GM18951 (cell line): ENCODE measurements around the gene MLYCD.

Experiments used
- POLR2A ChIP-seq: IDR thresholded peaks from 4 replicates; pipeline ENCODE4 v1.6.1; 2011; ENCODE audit warnings: mild to moderate bottlenecking; ENCODE audit not compliant: insufficient read length, insufficient read depth; ENCODE audit errors: extremely low read depth
- in situ Hi-C: fragments of 300-500 bp; cut with MboI; formaldehyde crosslinking; loops from one replicate; pipeline ENCODE4 v1.12.0; 2022; ENCODE audit warnings: low sequenced_read_pairs, mixed read lengths, inconsistent platforms; ENCODE audit not compliant: unreplicated experiment

MLYCD gene

DNA sequence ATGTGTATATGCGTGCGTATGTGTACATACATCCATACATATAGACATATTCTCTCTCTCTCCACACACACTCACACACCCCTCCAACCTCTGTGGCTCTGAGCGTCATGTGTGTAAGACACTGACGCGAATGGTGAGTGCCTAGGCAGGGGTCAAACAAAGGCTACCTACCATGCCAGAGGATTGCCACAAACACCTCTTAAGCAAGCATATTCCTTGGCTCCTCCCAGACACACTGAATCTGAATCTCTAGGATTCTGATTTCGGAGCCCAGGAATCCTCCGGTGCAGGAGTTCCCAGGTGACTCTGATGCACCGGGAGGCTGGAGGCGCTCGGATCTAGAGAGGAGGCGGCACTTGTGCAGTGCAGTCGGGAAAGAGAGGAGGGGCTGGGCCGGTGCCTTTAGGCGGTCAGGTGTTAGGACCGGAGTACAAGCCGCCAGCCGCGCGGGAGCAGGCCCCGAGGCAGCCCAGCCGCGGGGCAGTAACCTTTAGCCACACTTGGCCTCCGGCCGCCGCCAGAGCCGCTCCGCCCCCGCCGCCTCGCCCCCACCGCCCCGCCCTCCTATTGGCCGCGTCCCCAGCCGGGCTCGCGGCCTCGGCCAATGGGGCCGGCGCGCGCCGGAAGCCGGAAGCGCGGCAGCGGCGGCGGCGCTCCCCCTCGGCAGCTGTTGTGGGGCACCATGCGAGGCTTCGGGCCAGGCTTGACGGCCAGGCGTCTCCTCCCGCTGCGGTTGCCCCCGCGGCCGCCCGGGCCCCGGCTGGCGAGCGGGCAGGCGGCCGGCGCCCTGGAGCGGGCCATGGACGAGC is at the start of gene MLYCD:
Gene MLYCD (plus strand): TSS at position 653 of the 809 bp plus-strand sequence. CDS start 30 bp downstream, at position 683.
- peak; percentile 71 for TF ChIP-seq POLR2A

GRCh38 chr16:83849421-83849820 is 49.5 kb upstream of the MLYCD start:
- in situ Hi-C loops = no loop called here
- TF ChIP-seq POLR2A = no peak

More for the DNA sequence above, at the start of gene MLYCD:
- in situ Hi-C loops = no loop called here

DNA sequence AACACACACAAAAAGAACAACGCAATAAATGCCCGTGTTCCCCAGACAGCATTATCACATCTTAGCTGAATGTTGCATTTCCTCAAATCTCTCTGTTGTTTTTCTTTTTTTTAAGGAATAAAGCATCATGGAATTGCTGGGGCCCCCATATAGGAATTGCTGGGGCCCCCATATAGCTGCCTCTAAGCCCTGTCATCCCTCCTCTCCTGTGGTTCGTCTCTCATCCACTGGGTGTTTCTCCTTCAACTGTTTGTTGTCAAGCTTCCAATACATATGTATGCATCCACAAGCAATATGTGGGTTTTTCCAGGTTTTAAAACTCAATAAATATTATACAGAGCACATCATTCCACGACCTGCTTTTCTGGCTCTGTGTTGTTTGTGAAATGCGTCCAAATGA is 48.0 kb upstream of the MLYCD start:
- in situ Hi-C loops = no loop called here
- TF ChIP-seq POLR2A = no peak

DNA sequence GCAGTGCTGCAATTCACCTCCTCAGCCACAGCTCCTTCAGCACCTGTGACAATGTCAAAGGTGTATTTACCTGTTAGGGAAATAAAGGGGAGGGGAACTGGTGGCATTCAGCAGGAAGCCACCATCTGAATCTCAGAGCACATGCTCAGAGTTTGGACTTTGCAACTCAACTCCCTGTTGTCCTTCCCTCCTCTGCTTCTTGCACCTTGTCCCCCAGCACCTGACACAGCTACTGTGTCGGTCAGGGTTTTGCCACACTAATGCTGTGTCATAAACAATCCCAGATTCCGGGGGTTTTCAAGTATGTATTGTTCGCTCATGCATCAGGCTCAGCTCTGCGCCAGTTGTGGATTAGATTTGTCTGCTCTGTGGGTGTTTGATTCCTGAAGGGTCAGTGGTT is 47.4 kb upstream of the MLYCD start:
- in situ Hi-C loops = no loop called here
- TF ChIP-seq POLR2A = no peak

DNA sequence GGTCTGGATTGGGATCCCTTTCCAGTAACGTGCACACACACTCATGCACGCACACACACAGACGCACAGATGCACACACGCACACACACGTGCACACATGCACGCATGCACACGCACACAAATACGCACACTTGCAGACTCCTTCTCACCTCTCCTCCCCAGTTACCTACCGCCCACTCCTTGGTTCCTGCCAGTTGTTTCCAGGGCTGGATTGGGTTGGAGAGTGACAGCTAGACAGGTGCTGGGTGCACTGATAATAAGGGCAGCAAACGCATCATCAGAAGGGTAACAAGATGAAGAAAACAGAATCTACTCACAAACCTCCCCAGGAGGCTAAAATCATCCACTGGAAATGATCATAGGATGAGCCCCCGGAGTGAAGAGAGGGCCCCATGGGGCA is 46.1 kb upstream of the MLYCD start:
- in situ Hi-C loops = no loop called here

DNA sequence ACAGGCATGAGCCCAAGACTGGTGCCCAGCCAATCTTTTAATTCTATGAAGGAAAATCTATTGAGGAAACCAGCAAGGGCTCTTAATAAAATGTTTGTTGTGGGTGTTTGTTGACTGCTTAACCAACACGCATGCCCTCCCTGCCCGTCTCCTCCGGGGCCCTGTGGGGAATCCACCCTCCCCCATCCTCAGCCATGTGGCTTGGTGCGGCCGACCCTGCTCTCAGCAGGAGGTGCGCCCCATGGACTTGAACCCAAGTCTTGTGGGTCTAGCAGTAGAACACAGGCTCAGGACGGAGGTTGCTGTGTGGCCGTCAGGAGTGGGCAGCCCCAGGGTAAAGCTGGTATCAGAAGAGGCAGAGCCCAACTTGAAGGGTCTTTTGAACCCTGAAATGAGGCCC is 45.1 kb upstream of the MLYCD start:
- TF ChIP-seq POLR2A = no peak
- in situ Hi-C loops = no loop called here

More for the DNA sequence above, 46.1 kb upstream of the MLYCD start:
- TF ChIP-seq POLR2A = no peak

DNA sequence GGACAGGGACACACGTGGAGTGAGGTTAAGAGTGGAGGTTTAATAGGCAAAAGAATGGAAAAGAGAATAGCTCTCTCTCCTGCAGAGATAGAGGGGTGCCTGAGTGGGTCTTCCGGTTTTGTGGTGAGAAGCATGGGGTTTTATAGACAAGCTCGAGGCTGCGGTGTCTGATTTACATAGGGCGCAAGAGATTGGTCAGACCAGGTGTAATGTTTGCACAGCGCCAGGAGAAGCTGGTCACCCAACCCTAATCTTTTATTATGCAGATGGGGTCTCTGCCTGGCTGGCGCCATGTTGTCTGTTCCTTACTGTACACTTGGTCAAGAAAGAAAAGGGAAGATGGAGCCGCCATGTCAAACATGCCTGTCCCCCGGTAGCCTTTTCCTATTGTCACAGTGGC is 44.5 kb upstream of the MLYCD start:
- TF ChIP-seq POLR2A = no peak
- in situ Hi-C loops = no loop called here

DNA sequence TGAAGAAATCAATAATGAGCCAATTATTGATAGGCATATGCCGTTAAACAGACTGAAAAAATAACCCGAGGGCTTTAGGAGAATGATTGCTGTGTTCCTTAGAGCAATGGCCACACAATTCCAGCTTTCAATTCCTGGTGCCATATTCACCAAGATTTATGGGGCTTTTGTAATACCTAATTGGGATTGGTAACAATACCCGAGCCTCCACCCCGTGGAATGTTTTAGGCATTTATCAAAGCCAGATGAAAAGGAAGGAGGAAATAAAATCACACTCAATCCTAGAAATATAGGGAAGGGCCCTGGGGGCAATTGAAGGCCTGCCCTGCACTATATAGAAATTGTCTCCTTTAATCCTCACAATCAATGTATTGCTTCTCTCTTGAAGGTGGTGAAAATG is 42.1 kb upstream of the MLYCD start:
- in situ Hi-C loops = no loop called here
- TF ChIP-seq POLR2A = no peak

DNA sequence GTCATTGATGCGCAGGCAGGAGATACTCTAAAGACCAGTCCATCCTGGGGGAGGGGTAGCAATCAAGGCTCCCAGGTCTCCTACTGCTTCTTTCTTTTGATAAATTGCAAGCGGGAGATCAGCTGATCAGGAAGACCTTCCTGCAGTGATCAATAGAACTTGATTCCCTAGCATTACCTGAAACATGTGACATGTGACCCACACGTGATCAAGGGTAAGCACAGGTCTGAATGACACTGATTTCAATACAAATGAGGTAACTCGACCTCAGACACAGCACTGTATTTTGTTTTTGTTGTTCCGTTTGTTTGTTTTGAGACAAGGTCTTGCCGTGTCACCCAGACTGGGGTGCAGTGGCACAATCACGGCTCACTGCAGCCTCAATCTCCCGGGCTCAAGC is 39.6 kb upstream of the MLYCD start:
- no peak for TF ChIP-seq POLR2A
- in situ Hi-C loops = no loop called here

- no peak for TF ChIP-seq POLR2A
- in situ Hi-C loops = no loop called here
Measured at GRCh38 chr16:83862661-83863060, 36.3 kb upstream of the MLYCD start.

DNA sequence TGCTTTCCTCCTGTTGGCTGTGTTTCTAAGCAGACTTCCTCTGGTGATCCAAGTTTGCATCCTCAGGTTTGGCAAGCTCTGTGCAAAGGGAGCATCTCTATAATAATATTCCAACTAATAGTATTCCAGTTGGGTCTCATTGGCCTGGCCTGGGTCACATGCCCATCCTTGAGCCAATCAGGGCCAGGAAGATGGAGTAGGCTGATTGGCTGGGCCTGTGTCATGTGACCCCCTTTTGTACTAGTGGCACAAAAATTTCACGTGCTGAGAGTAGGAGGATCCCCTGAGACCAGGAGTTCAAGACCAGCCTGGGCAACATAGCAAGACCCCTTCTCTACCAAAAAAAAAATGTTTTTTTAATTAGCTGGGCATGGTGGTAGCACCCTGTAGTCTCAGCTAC is 35.2 kb upstream of the MLYCD start:
- in situ Hi-C loops = no loop called here
- no peak for TF ChIP-seq POLR2A

- in situ Hi-C loops = no loop called here
Measured at GRCh38 chr16:83870830-83871229, 28.1 kb upstream of the MLYCD start.

GRCh38 chr16:83878838-83879237 is 20.1 kb upstream of the MLYCD start:
- in situ Hi-C loops = no loop called here
- no peak for TF ChIP-seq POLR2A

More at GRCh38 chr16:83870830-83871229, 28.1 kb upstream of the MLYCD start:
- TF ChIP-seq POLR2A = no peak

DNA sequence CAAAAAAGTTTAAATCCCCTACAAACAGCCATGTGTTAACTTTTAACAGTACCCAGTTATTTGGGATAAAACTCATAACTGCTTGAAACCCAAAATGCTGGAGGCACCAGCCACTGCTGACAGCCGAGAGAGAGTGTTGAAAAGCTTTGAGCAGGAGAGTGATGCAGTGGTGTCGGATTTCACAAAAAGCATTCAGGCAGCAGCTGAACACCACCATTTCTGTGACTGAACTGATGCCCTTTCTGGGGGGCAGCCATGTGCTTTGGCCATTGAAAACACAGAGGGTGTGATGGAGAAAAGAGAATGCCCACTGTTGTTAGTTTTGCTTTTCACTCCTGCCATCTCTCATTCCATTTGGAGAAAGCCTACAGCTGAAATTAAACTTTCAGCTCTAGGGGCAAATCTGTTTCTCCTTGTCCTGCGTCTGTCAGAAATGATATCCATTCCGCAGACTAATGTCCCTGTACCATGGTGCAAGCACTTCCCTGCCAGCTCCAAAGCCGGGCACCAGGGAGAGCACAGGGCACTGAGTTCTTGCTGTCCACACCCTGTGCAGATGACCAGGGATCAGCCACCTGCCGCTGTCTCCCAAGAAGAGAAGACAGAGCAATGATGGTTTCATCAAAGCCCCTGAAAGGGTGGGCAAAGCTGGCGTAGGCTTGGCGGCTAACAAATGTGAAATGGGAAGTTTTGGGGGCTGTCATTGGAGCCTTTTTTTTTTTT is 16.6 kb upstream of the MLYCD start:
- in situ Hi-C loops = no loop called here
- TF ChIP-seq POLR2A = no peak

DNA sequence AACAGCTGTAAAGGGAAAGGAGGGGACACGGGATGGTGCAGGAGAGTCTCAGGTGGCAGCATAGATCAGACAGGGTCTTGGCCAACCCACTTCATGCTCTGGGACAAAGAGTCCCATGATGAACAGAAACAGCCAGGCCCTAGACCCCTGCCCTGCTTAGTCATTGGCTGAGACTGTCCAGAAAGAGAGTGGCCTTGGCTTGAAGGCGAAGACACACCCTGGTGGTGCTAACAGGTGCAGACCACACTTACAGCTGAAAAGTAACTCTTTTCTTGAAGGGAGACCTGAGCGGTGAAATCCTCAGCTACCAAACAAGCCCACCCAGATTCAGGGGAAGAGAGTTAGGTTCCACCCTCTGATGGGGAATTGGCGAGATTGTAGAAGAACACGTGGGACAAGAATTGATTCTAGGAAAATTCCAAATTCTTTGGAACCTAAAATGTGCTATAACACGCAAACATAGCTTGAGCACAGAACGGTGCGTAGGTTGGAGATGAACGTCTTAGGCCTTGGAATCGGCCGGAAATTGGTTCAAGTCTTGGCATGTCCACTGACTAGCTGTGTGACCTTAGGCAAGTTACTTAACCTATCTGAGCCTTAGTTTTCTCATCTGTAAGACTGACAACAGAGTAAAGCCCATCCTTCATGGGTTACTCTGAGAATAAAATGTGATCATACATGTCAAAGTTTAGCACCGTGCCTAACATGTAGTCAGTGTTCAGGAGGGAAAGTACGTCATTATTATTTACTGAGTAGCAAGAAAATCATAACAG is 12.5 kb upstream of the MLYCD start:
- TF ChIP-seq POLR2A = no peak
- in situ Hi-C loops = no loop called here
